Measurements from ENCODE around the gene SLC7A8.
A peak's percentile ranks its signal among the peaks of the same experiment; 100 is the strongest.

DNA sequence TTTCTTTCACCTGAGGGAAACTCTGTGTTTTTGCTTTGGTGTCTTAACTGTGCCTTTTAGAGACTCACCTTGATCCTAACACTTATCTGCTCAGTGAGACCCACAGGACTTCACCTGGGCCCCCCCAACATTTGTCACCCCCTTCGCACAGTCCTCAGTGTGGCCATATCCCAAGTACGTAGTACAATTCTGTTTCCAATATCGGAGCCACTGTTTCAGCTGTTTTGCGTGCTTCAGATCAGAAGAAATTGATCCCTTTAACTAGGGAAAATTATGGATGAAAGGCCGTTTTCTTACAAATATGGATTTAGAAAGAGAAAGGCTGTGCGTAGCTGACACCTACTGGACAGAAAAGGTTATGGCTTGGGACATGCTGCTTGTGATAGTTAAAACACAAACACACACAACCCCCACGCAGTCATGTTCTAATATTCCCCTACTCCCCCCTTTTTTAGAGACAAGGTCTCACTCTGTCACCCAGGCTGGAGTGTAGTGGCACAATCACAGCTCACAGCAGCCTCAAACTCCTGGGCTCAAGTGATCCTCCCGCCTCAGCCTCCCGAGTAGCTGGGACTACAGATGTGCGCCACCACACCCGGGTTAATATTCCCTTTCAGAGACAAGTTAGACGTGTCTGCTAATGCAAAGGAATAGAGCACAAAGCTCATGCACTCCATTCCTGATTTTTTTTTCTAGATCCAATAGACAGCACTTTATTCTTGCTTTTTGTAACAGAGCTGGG lies 3.6 kb upstream of the SLC7A8 start:
- TF ChIP-seq, protein P1, sequence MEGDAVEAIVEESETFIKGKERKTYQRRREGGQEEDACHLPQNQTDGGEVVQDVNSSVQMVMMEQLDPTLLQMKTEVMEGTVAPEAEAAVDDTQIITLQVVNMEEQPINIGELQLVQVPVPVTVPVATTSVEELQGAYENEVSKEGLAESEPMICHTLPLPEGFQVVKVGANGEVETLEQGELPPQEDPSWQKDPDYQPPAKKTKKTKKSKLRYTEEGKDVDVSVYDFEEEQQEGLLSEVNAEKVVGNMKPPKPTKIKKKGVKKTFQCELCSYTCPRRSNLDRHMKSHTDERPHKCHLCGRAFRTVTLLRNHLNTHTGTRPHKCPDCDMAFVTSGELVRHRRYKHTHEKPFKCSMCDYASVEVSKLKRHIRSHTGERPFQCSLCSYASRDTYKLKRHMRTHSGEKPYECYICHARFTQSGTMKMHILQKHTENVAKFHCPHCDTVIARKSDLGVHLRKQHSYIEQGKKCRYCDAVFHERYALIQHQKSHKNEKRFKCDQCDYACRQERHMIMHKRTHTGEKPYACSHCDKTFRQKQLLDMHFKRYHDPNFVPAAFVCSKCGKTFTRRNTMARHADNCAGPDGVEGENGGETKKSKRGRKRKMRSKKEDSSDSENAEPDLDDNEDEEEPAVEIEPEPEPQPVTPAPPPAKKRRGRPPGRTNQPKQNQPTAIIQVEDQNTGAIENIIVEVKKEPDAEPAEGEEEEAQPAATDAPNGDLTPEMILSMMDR (IDR thresholded peaks at IDR 0.05) = peak; percentile 79
- no peak for TF ChIP-seq EZH2 (IDR thresholded peaks at IDR 0.05)
- TF ChIP-seq EZH2phosphoT487 (IDR thresholded peaks at IDR 0.05) = no peak

All from neural progenitor cell (in vitro differentiated cells).